KBM-7 (cell line): ENCODE results near the gene SPATA13.

Experiments
- DNase-seq: peaks from one replicate; pipeline ENCODE4 v3.0.0-alpha.2; 2015
- in situ Hi-C: fragments of 300-500 bp; cut with MboI; formaldehyde crosslinking; loops from 2 replicates; pipeline ENCODE4 v1.14.3; 2020; ENCODE audit warnings: low sequenced_read_pairs, low pct_unique_long_range_greater_than_20kb, mixed read lengths

The SPATA13 gene

GRCh38 chr13:24135674-24136300 is 24.7 kb upstream of the SPATA13 start:
- in situ Hi-C loops: no loop called here
- no peak for DNase-seq

GRCh38 chr13:24138911-24139310 is 21.6 kb upstream of the SPATA13 start:
- DNase-seq: no peak
- in situ Hi-C loops: no loop called here

- no peak for DNase-seq
- in situ Hi-C loops: no loop called here
Observed at GRCh38 chr13:24141333-24141910, 19.1 kb upstream of the SPATA13 start.

GRCh38 chr13:24142453-24142852 is 18.1 kb upstream of the SPATA13 start:
- in situ Hi-C loops: no loop called here
- DNase-seq: no peak

- in situ Hi-C loops: no loop called here
- DNase-seq: no peak
Observed at GRCh38 chr13:24142886-24143285, 17.6 kb upstream of the SPATA13 start.

- in situ Hi-C loops: no loop called here
- DNase-seq: no peak
Observed at GRCh38 chr13:24145240-24145639, 15.3 kb upstream of the SPATA13 start.

GRCh38 chr13:24145674-24146073 is 14.8 kb upstream of the SPATA13 start:
- DNase-seq: no peak
- in situ Hi-C loops: no loop called here

GRCh38 chr13:24146961-24147569 is 13.5 kb upstream of the SPATA13 start:
- DNase-seq: no peak
- in situ Hi-C loops: no loop called here

GRCh38 chr13:24147570-24147963 is 13.0 kb upstream of the SPATA13 start:
- in situ Hi-C loops: no loop called here
- DNase-seq: no peak

- in situ Hi-C loops: no loop called here
- DNase-seq: no peak
Observed at GRCh38 chr13:24148414-24149235, 11.9 kb upstream of the SPATA13 start.

GRCh38 chr13:24149246-24150032 is 11.1 kb upstream of the SPATA13 start:
- in situ Hi-C loops: no loop called here
- DNase-seq: no peak

- in situ Hi-C loops: no loop called here
- no peak for DNase-seq
Observed at GRCh38 chr13:24150572-24150971, 9.9 kb upstream of the SPATA13 start.

GRCh38 chr13:24151864-24152263 is 8.7 kb upstream of the SPATA13 start:
- no peak for DNase-seq
- in situ Hi-C loops: no loop called here

GRCh38 chr13:24152292-24153214 is 8.0 kb upstream of the SPATA13 start:
- in situ Hi-C loops: no loop called here
- DNase-seq: no peak

GRCh38 chr13:24153347-24153746 is 7.2 kb upstream of the SPATA13 start:
- in situ Hi-C loops: no loop called here
- DNase-seq: no peak

- in situ Hi-C loops: no loop called here
- no peak for DNase-seq
Observed at GRCh38 chr13:24153979-24154701, 6.4 kb upstream of the SPATA13 start.

- in situ Hi-C loops: no loop called here
- DNase-seq: no peak
Observed at GRCh38 chr13:24159357-24159756, 1.2 kb upstream of the SPATA13 start.
